GM06990 (cell line): ENCODE measurements around the gene WDTC1.

Experiments
- DNase-seq: peaks from one replicate; pipeline ENCODE4 v3.0.0-alpha.2; 2011; ENCODE audit not compliant: insufficient read length; ENCODE audit errors: extremely low read depth
- H3K27me3 ChIP-seq: replicated peaks from 2 replicates; pipeline ENCODE4 v1.6.0; 2011; ENCODE audit warnings: low read length; ENCODE audit not compliant: control insufficient read depth, insufficient read depth
- H3K36me3 ChIP-seq: 2 replicates; pipeline ENCODE4 v1.5.1; 2011; ENCODE audit warnings: low read length; ENCODE audit not compliant: control insufficient read depth, insufficient read depth
- H3K4me3 ChIP-seq: replicated peaks from 2 replicates; pipeline ENCODE4 v1.5.1; 2011; ENCODE audit warnings: low read depth, mild to moderate bottlenecking, control low read depth, low read length
- CTCF ChIP-seq: IDR thresholded peaks from 2 replicates; pipeline ENCODE4 v1.5.1; 2011; ENCODE audit warnings: low read length, control low read depth, mild to moderate bottlenecking, inconsistent platforms; ENCODE audit not compliant: insufficient read depth, poor library complexity, severe bottlenecking

The WDTC1 gene

GRCh38 chr1:27302612-27303011 is 68.2 kb downstream of the WDTC1 start:
- no peak for DNase-seq
- Histone ChIP-seq H3K27me3 (no peaks in the 10 kb centered on the region), H3K36me3 (peaks cover 15% of the 10 kb centered on the region), H3K4me3 (no peak overlapping the region)
- no peak for TF ChIP-seq CTCF

GRCh38 chr1:27303509-27303908 is 69.1 kb downstream of the WDTC1 start:
- Histone ChIP-seq H3K27me3 (no peaks in the 10 kb centered on the region), H3K36me3 (peaks cover 11% of the 10 kb centered on the region), H3K4me3 (no peak overlapping the region)
- no peak for DNase-seq
- no peak for TF ChIP-seq CTCF

GRCh38 chr1:27306071-27306470 is 71.6 kb downstream of the WDTC1 start:
- TF ChIP-seq CTCF, result no peak

DNA sequence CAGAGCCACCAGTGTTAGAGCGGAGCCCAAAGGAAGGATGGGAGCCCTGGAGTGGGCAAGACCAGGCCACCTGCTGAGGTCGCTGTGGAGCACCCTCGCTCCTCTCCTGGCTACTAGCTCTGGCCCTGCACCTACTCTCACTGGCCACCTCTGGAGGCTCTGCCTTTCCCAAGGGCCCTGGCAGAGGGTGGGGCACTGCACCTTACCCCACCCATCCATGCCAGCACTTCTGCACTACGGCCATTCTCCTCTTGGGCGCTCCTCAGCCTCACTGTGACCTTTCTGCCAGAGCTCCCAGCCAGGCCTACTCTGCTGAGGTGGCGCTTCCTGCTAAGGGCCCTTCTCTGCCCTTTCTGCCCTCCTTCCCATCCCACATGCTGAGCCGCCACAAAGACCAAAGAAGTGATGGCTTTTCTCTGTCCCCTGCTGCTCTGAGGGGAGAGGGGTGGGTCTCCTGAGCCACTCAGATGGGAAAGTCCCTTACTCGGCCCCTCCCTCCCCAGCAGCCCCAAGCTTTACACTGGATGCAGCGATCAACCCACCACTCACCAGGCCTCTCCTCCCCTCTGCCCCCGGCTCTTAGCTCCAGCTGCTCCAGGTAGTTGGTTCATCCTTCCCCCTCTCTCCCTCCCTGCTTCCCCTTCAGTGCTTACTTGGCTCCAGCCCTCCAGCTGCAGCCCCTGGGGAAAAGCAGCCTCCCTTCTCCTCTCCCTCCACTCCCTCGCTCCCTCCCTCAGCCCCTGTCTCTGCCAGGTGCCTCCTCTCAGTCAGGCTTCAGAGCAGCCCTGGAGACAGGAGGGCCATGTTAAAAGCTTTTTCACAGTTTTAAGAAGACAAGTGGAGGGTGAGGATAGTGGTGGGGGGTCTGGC is 72.7 kb downstream of the WDTC1 start:
- Histone ChIP-seq H3K4me3 (no peak overlapping the region), H3K36me3 (no peaks in the 10 kb centered on the region), H3K27me3 (no peaks in the 10 kb centered on the region)
- peak; percentile 2 for TF ChIP-seq CTCF
- no peak for DNase-seq

More at GRCh38 chr1:27306071-27306470, 71.6 kb downstream of the WDTC1 start:
- no peak overlapping the region for H3K4me3 ChIP-seq
- peaks cover 6% of the 10 kb centered on the region for H3K36me3 ChIP-seq
- no peak for DNase-seq
- no peaks in the 10 kb centered on the region for H3K27me3 ChIP-seq

- H3K36me3 ChIP-seq, result no peaks in the 10 kb centered on the region
- DNase-seq, result no peak
- no peaks in the 10 kb centered on the region for H3K27me3 ChIP-seq
- no peak for TF ChIP-seq CTCF
- H3K4me3 ChIP-seq, result no peak overlapping the region
Measured at GRCh38 chr1:27307874-27308598, 73.6 kb downstream of the WDTC1 start.
